ENCODE measurements around the gene FCGR3A.

Gene FCGR3A

DNA sequence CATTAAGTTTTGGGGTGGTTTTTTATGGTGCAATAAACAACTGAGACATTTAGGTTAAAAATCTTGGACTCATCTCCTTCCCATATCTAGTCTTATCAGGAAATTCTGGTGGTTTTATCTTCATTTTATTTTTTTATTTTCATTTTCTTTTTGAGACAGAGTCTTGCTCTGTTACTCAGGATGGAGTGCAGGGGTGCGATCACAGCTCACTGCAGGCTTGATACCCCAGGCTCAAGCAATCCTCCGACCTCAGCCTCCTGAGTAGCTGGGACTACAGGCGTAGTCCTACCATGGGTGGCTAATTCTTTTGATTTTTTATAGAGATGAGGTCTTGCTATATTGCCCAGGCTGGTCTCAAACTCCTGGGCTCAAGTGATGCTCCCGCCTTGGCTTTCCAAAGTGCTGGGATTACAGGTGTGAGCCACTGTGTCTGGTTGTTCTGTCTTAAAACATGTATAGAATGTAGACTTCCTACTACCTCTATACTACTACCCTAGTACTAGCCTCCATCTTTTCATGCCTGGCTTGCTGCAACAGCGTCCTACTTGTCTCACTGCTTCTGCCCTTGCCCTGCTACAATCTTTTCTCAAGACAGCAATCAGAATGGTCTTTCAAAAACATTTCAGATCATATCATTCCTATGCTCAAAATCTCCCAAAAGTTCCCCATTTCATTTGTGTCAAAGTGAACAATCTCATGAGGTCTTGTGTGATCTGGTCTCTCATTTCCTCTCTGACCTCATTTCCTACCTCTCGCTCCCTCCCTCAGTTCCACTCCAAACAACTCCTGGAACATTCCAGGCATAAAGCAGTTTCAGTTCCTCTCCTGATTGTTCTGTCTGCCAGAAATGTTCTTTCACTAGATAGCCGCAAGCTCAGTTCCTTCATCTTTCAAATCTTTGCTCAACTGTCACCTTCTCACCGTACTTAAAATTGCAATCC is 50.2 kb downstream of the FCGR3A start:
- DNase-seq, result no peak

DNA sequence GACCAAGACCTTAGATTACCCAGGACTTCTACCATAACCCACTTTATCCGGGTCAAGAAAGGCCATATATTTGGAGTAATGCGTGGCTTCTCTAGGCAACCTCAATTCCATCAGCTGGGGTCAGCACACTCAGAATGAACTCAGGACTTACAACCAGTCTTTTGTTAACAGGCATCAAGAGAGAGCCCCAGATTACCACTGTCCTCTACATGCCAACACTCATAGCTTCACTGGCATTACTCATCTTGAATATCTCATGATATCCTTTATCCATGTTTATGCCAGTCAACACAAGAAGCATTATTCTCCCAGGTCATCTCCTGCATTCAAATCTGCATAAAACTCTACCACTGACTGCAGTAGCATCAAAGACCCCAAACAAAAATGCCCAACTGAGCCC is 51.0 kb downstream of the FCGR3A start:
- no peak for DNase-seq

DNA sequence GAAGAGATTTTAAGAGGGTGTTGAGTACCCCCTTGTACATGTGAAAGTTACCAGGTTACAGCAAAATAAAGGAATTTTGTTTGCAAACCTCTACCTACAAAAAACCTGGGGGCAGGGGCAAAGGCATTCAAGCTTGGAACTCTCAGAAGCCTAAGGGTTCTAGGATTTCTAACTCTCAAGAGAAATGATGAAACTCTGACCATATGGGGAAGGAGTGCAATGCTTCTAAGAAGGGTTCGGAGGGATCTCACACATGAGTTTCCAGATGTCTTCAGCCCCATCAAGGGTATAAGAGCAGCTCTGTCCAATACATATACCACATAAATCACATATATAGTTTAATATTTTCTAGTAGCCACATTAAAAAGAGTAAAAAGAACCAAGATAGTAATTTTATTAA is 51.7 kb downstream of the FCGR3A start:
- no peak for DNase-seq

DNA sequence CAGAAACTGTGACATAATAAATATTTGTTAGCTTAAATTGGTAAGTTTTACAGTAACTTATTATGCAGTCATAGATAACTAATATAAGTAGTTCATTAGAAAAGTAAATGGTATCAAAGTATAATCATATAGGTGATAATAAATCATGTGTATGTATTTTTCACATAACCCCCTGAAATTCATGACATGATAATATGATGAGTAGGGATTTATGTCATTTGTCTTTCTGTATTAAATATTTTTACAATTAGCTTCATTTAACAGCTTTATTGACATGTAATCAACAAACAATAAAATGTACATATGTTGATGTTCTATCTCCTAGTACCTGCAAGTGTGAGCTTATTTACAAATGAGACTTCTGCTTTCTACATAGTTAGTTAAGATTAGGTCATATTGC is 54.1 kb downstream of the FCGR3A start:
- DNase-seq, result no peak

DNA sequence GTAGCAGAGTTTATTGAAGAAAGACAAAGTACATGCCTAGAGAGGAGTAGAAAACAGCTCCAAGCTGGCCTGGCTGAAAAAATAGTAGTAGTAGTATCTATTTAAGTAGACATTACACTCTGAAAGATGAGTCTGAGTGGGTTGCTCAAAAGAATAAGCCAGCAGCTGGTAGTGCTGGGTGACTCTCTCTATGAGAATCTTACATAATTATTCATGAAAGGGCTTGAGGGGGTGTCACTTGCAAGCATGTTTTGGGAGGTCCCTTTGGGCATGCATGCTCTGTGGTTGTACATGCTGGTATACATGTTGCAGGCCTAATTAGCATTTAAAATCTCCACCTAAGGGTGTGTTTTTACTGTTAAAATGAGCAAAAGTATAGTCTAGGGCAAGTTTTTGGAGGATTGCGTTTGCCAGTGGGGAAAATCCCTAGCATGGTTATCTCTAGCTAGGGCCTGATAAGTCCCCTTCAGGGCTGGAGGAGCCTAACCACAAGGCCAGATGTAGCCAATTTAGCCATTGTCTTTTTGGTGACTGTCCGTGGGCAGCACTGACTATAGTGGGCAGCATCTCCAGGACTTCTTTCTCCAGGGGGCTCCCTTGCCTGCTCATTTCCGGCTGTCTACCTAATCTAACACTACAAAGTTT is 55.4 kb downstream of the FCGR3A start:
- DNase-seq, result no peak

DNA sequence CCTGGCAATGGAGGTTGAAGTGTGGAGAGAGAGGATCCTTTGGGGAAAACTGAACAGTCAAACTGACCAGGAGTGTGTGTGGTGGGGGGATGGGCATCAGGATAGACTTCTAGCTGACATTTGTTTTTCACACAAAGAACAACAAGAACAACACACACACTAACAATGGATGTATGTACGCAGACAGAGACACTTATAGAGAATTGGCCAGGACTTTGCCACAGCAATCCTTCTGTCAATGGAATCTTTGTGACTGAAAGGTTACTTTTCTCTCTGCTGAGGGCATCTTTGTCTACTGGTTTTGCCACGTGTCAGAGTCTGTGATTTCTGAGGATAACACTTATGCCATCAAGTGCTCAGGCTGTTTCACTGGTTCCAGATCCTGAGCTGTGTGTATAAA is 56.8 kb downstream of the FCGR3A start:
- no peak for DNase-seq

Measured in NCI-H510A (cell line).